NCI-H345 treated with DMSO at 0.1 percent for 48 hours (cell line): ENCODE results near the gene RUBCNL.
A peak's percentile ranks its signal among the peaks of the same experiment; 100 is the strongest.
"Not testable (repeated sequence)": the region's sequence is repeated elsewhere in the genome, so short reads cannot be mapped to it uniquely, and the experiment has no call there.

Experiments
- DNase-seq: peaks from one replicate; lab custom pipeline; 2025; ENCODE audit not compliant: unreplicated experiment; lab: John Stamatoyannopoulos, UW

Gene RUBCNL, protein sequence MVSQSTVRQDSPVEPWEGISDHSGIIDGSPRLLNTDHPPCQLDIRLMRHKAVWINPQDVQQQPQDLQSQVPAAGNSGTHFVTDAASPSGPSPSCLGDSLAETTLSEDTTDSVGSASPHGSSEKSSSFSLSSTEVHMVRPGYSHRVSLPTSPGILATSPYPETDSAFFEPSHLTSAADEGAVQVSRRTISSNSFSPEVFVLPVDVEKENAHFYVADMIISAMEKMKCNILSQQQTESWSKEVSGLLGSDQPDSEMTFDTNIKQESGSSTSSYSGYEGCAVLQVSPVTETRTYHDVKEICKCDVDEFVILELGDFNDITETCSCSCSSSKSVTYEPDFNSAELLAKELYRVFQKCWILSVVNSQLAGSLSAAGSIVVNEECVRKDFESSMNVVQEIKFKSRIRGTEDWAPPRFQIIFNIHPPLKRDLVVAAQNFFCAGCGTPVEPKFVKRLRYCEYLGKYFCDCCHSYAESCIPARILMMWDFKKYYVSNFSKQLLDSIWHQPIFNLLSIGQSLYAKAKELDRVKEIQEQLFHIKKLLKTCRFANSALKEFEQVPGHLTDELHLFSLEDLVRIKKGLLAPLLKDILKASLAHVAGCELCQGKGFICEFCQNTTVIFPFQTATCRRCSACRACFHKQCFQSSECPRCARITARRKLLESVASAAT

GRCh38 chr13:46387064-46387851 is at the start of gene RUBCNL:
RUBCNL (minus strand) TSS chr13:46387252; CDS start chr13:46372475, 14,777 bp downstream.
- DNase-seq: peak; percentile 30

GRCh38 chr13:46429558-46429957 is 42.5 kb upstream of the RUBCNL start:
- DNase-seq: not testable (repeated sequence)

- DNase-seq: no peak
Observed at GRCh38 chr13:46405457-46405856, 18.4 kb upstream of the RUBCNL start.

- DNase-seq: no peak
Observed at GRCh38 chr13:46404733-46405100, 17.7 kb upstream of the RUBCNL start.

GRCh38 chr13:46403851-46404732 is 17.0 kb upstream of the RUBCNL start:
- no peak for DNase-seq

- no peak for DNase-seq
Observed at GRCh38 chr13:46402178-46402577, 15.1 kb upstream of the RUBCNL start.

GRCh38 chr13:46401432-46401831 is 14.4 kb upstream of the RUBCNL start:
- no peak for DNase-seq

DNA sequence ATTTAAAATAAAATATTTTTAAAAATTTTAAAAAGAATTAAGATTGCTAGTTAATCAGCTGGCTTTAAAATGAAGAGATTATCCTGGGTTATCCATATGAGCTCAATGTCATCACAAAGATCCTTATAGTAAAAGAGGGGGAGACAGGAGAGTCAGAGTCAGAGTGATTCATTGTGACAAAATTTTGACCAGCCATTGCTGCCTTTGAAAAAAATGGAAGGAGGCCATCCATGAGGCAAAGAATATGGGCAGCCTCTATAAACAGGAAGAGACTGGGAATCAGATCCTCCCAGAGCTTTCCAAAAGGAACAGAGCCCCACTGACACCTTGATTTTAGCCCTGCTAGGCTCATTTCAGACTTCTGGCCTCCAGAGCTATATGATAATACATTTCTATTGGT is 9.3 kb upstream of the RUBCNL start:
- DNase-seq: no peak

DNA sequence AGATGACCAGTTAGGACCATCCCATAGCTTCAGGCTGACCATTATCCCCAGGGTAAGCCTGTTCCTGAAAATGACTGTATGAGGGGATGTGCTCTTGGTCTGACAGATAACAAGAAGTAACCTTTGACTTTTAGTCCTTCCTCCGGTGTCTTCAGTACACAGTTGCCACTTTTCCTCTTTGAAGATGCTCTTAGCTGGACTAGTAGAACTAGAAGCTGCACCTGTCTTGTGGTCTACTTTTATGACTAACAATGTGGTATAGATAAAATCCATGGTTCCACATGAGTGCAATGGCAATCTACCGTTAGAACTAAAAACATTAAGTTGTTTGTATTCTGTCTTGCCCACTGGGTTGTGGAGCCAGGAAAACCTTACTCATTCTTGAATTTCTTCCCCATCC is 5.9 kb upstream of the RUBCNL start:
- no peak for DNase-seq

DNA sequence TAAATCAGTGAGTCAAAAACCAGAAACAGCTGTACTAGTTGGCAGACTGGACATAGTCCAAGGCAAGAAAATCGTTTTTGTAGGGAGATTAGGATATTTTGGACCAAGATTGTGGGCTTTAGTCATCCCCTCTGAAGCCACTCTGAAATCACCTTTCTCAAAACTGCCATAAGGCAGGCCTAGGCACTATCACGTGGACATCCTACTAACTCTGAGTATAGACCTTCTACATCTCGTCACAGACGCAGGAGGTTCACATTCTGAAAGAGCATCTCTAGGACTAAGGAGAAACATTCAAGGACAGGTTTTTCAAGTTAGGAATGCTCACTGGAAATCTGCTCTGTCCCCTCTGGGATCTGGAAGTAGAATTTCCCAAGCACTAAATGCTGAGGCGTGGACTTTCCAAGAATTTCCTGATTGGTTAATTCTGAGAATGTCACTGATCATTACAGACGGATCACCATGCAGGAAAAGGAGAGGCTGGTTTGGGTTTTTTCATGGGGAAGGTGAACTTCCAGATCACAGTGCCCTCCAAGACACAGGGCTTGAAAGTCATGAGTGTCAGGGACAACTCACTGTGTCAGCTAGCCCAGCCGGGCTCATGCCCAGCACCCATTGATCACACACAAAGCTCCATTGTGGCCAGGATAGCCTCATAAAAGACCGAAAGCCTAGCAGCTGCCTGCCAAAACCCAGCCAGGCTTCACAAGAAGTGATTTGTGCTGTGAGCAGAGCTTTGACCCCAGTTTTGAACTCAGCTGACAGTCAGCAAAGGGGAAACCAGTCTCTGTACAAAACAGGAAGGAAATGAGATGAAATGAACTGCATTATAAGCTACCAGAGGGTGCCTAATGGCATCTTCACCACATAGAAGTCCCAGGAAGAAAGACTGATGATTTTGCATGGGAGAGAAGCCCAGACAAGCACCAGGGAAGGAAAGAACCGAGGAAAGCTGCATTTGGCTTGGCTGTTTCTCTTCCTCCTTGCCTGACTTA is 2.7 kb upstream of the RUBCNL start:
- DNase-seq: no peak

DNA sequence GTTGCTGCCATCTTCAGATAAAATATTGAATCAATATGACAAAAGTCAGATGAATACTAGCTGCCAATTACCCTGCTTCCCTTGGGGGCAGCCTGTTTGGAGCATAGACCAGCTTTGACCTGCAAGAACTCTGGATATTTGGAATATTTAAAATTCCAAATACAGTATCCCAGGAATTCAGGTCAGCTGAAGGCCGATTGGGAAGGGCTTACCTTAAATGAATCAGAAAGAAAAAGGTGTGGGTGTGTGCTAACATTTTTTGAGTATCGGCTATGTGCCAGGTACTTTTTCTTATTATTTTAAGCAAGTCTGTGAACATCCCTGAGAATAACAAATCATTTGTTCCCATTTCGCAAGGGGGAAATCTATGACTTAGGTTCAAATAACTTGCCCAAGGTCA is 1.8 kb upstream of the RUBCNL start:
- DNase-seq: no peak

GRCh38 chr13:46388308-46388707 is 1.3 kb upstream of the RUBCNL start:
- no peak for DNase-seq

DNA sequence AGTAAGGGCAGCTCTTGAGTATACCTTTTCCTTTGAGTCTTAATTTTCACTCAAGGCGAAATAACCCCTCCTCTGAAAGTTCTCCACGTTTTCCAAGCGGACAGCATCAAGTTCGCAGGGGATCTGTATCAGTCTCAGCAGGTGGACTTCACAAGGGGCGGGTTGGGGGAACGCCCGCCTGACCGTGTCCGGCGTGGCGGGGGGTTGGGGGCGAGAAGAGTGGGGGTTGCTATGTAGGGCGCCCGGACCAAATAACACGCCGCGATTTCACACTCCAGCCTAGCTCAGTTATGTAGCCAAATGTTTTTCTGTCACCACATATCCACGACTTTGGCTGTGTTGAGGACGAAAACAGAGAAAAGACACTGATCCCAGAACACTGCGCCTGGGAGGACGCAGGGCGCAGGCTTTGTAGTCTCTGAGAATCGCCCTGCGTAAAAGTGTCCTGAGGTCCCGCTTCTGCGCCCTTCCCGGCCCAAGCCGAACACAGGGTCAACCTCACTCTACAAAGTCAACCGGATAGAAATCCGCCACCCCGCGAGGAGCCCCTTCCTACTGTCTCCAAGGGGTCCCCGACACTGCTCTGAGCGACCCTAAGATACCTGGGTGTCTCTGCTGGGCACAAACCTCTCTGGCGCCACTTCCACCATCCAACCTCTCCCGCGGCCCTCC is 524 bp downstream of the RUBCNL start:
- DNase-seq: no peak

- no peak for DNase-seq
Observed at GRCh38 chr13:46385946-46386345, 1.1 kb downstream of the RUBCNL start.

DNA sequence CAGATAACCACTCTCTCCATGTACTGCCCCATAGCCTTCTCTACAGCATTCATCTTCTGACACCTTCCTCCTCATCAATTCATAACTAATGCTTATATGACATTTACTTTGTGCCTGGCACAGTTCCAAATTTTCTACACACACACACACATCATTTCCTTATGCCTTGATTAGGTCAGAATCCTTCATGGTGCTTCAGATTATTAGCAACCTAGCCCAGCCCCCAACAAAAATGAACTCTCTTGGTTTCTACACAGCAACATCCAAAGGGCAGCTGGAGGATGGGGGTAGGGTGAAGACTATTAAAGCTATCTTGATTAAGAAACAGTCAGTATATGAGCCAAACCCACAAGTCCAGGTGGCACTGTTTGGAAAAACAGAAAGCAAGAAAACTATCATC is 3.7 kb downstream of the RUBCNL start:
- DNase-seq: no peak

DNA sequence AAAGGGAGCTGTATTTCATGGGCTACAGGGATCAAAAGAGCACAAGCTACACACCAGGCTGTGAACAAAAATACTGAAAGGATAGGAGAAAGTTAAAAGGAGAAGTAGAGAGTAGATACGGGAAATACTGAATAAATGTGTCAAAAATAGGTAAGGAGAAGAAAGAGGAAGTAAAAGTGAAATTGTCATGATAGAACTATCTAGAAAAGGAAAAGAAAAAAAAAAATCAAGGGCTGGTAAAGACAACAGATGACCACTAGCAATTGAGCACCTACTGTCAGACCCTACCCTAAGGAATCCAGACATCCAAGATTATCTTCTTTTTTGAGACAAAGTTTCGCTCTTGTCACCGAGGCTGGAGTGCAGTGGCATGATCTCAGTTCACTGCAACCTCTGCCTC is 4.8 kb downstream of the RUBCNL start:
- DNase-seq: no peak

GRCh38 chr13:46380242-46380641 is 6.8 kb downstream of the RUBCNL start:
- no peak for DNase-seq

DNA sequence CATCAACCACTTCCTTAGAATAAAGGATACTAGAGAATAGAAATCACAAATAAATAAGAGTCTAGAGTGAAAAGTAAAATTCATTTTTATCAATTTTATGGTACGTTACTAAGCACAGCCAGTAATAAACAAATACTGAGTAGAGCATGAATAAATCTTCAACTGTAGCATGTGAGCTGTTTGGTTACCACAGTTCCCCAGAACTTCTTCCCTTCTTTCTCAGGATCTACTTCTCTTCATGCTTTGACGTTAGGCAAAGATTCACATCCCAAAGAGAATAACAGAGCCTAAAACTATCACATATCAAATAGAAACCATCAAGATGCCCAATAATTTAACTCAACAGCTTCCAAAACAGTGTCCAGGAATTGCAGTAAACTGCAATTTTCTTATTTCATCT is 7.4 kb downstream of the RUBCNL start:
- DNase-seq: no peak

DNA sequence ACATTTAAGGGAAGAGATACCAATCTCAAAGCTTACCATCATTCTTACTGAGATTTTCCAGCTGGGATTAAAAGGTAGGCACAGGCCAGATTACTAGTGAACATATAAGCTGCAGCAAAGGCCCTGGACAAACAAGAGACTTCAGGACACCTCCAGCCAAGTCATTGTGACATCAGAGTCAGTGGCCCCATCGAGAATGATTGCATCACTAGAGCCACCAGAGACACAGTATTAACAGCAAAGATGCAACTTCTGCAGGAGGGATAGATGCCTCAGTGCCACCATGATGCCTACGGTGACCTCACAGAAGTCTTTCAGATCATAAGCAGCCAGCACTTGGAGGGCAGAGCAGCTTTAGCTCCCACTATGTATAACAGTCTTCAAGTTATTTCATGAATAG is 8.6 kb downstream of the RUBCNL start:
- no peak for DNase-seq
